GM04504 (cell line): ENCODE data around the gene RFTN2.
"Not testable (repeated sequence)": the region's sequence is repeated elsewhere in the genome, so short reads cannot be mapped to it uniquely, and the experiment has no call there.

Experiments used
- DNase-seq: peaks from one replicate; pipeline ENCODE4 v3.0.0-alpha.2; 2012; ENCODE audit warnings: low read depth

RFTN2 gene

GRCh38 chr2:197601726-197602125, 73.7 kb downstream of the RFTN2 start:
- DNase-seq = no peak

DNA sequence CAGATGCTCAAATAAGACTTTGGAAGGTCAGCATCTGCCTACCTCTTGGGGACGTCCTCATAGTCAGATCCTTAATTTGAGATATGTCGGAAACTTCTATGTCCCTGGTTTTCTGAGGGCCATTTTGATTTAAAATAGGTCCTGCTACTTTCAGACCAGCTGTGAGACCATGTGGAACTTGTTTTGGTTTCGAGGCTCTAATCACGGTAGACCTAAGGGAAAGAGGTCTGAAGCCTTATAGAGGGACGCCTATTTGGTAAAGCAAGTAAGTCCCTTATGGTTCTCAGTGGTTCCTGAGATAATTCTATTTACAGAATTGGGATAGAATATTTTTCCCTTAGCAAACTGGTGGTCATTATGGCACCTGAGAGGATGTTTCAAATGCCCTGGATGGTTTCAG, 75.1 kb downstream of the RFTN2 start:
- DNase-seq = no peak

- DNase-seq = no peak
Measured at GRCh38 chr2:197599285-197599965, 76.0 kb downstream of the RFTN2 start.

GRCh38 chr2:197598450-197598849, 76.9 kb downstream of the RFTN2 start:
- DNase-seq = no peak

- DNase-seq = no peak
Measured at GRCh38 chr2:197597166-197597565, 78.2 kb downstream of the RFTN2 start.

GRCh38 chr2:197596766-197597165, 78.6 kb downstream of the RFTN2 start:
- DNase-seq = no peak

GRCh38 chr2:197591339-197592072, 83.9 kb downstream of the RFTN2 start:
- DNase-seq = no peak

GRCh38 chr2:197587255-197587654, 88.1 kb downstream of the RFTN2 start:
- DNase-seq = not testable (repeated sequence)

DNA sequence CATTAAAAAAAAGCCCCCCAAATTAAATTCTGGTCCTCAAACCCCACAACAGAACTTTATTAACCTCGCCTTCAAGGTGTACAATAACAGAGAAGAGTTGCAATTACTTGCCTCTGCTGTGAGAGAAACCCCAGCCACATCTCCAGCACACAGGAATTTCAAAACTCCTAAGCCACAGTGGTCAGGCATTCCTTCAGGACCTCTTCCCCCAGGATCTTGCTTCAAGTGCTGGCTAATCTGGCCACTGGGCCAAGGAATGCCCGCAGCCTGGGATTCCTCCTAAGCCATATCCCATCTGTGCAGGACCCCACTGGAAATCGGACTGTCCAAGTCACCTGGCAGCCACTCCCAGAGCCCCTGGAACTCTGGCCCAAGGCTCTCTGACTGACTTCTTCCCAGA, 95.2 kb downstream of the RFTN2 start:
- DNase-seq = not testable (repeated sequence)

- DNase-seq = not testable (repeated sequence)
Measured at GRCh38 chr2:197578294-197578693, 97.1 kb downstream of the RFTN2 start.

GRCh38 chr2:197577446-197577845, 97.9 kb downstream of the RFTN2 start:
- DNase-seq = no peak

DNA sequence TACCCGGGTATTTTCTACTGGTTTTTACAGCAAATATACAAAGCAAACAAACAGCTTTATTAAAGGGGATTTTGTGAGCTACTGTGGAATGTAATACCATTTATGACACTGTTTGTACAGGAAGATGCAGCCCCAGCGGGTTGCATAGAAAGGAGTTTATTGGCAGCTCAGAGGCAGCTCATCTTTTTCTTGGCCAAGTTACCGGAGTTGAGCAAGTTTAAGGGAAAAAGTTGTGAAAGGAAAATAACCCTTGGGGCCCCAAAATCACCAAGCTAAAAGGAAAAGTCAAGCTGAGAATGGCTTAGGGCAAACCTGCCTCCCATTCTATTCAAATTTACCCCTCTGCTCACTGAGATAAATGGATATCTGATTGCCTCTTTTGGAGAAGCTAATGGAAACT, 98.8 kb downstream of the RFTN2 start:
- peak; percentile 33 for DNase-seq

- DNase-seq = no peak
Measured at GRCh38 chr2:197575987-197576386, 99.4 kb downstream of the RFTN2 start.

DNA sequence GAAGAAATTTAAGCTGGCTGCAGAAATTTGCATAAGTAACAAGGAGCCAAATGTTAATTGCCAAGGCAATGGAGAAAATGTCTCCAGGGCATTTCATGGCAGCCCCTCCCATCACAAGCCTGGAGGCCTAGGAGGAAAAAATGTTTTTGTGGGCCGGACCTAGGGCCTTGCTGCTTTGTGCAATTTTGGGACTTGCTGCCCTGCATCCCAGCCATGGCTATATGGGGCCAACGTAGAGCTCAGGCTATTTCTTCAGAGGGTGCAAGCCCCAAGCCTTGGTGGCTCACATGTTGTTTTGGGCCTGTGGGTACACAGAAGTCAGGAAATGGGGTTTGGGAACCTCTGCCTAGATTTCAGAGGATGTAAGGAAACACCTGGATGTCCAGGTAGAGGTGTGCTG, 101.8 kb downstream of the RFTN2 start:
- DNase-seq = no peak

DNA sequence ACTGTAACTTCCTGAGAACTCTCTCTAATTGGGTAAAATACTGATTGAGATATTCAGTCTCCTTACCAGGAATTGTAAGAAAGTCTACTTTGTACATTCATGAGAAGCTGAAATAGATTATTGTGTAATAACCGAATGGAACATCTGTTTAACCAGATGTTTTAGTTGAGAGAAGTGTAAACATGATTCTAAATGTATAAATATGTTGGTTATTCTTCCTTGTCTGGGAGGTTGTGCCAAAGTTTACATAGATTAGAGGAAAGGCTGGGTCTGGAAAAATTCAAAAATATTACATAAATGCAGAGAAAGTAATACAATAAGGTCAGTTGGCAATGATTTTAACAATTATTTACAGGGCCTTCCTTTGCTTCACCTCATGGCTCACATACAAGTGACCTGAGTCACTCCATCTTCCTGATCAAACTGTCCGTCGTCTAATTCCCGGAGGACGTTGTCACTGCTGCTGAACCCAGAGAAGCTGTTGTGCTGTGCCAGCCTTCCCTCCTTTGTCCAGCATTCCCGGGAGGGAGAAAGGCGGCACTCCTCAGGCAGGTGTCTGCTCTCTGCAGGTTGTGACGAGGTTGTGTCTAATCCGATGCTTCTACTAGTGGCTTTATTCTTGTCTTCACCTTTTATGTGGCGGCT, 103.6 kb downstream of the RFTN2 start:
- DNase-seq = peak; percentile 30

GRCh38 chr2:197560146-197560665, 115.2 kb downstream of the RFTN2 start:
- no peak for DNase-seq

DNA sequence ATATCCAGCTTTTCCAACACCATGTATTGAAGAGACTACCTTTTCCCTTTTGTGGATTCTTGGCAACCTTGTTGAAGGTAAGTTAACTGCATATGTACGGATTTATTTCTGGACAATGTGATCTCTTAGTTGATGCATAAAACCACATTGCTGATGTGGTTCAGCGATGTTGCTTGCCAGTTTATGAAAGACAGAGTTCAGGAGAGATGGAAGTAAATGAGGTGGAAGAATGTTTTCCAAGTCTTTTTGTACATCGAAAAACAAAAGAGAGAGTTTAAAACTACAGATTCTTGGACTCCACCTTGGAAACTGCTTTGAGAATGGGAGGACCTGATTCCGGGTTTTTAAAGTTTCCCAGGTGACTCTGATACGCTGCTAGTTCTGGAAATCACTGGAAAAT, 115.7 kb downstream of the RFTN2 start:
- no peak for DNase-seq

GRCh38 chr2:197558393-197558792, 117.0 kb downstream of the RFTN2 start:
- DNase-seq = no peak

GRCh38 chr2:197556456-197556855, 118.9 kb downstream of the RFTN2 start:
- DNase-seq = peak; percentile 9

DNA sequence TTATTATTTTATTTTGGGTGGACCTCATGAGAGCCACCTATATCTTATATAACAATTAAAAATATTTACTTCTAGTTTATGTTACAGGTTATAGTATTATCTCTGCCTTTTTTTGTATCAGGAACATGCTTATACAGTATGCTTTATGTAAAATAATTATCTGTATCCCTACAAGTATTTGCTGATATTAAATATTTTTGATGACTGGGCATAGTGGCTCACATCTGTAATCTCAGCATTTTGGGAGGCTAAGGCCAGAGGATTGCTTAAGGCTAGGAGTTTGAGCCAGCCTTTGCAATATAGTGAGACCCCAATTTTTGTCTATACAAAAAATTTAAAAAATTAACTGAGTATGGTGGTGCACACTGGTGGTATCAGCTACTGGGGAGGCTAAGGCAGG, 119.9 kb downstream of the RFTN2 start:
- no peak for DNase-seq

DNA sequence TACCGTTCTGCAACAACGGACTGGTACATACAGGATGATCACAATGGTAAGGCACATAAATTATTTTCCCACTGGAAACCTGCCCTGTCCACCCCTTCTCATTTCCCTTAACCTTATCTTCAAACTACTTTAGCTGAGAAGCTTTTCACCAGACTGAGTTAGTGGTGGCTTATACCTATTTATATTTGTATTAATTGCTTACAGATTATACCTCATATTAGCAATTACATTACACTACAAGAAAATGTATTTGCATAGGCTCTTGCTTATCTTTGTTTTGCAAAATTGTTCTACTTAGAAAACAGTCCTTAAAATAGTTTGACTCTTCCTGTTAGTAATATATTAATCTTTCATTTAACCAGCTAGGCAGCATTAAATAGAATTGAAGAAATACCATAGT, 124.1 kb downstream of the RFTN2 start:
- DNase-seq = not testable (repeated sequence)

DNA sequence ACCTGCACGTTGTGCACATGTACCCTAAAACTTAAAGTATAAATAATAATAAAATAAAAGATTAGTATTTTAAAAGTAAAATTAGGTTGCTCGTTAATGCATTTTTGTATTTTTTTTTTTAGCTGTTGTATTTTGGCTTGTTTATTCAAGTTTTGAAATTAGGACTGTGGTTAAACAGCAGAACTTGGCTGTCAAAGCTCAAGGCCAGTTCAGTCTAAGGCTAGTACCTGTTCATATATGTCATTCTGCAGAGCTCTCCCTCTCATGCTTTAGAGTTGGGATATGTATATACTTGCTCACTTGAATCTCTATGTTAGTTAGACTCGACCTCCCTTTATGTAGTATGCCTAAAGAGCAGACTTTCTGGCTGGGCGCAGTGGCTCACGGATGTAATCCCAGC, 126.8 kb downstream of the RFTN2 start:
- no peak for DNase-seq
